Panc1 (cell line): ENCODE data around the gene LHFPL5.

Experiments
- CTCF ChIP-seq: fragments of 450-650 bp; IDR thresholded peaks from 2 replicates; pipeline ENCODE4 v1.5.1; 2017; ENCODE audit warnings: mild to moderate bottlenecking
- POLR2AphosphoS5 ChIP-seq: IDR thresholded peaks from 2 replicates; pipeline ENCODE4 v1.6.1; 2012; ENCODE audit warnings: mild to moderate bottlenecking, low read depth, low read length, moderate library complexity

GRCh38 chr6:35778437-35778836, 26.7 kb upstream of the LHFPL5 start:
- TF ChIP-seq CTCF = no peak
- no peak for TF ChIP-seq POLR2AphosphoS5
